ENCODE results near the gene ERCC5.

The ERCC5 gene

DNA sequence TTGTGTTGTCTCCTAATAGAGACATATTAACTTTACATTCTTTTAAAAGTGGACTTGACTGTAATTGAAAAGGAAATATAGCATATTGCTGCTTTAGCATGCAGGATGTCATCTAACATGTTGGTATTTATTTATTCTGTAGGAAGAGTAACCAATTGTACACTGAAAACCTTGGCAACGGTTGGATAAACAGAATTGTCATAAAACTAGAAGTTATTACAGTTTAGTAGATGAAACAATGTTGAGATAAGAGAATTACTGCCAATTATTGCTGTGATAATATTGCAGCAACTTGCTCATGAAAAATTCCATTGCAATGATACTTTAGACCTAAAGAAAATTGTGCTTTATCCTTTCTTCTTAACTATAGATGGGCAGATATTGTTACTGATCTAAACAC lies 7.6 kb upstream of the ERCC5 start:
- H3K27ac ChIP-seq (replicated peaks) = no peak overlapping the region
- DNase-seq (ENCODE audit: low read depth in 1 of 2, low spot score in 1 of 2) = no peak
- no peaks in the 10 kb centered on the region for H3K27me3 ChIP-seq (ENCODE audit: insufficient read depth, poor library complexity, severe bottlenecking)
- TF ChIP-seq POLR2AphosphoS5 (IDR thresholded peaks at IDR 0.05; ENCODE audit: low read depth) (no peak), SPI1 (IDR thresholded peaks at IDR 0.05; ENCODE audit: borderline replicate concordance, low read depth) (no peak), REST (IDR thresholded peaks at IDR 0.05; ENCODE audit: insufficient replicate concordance, low read depth) (no peak), GABPA (IDR thresholded peaks at IDR 0.05; ENCODE audit: low read depth) (no peak)
- TF ChIP-seq, protein P1, sequence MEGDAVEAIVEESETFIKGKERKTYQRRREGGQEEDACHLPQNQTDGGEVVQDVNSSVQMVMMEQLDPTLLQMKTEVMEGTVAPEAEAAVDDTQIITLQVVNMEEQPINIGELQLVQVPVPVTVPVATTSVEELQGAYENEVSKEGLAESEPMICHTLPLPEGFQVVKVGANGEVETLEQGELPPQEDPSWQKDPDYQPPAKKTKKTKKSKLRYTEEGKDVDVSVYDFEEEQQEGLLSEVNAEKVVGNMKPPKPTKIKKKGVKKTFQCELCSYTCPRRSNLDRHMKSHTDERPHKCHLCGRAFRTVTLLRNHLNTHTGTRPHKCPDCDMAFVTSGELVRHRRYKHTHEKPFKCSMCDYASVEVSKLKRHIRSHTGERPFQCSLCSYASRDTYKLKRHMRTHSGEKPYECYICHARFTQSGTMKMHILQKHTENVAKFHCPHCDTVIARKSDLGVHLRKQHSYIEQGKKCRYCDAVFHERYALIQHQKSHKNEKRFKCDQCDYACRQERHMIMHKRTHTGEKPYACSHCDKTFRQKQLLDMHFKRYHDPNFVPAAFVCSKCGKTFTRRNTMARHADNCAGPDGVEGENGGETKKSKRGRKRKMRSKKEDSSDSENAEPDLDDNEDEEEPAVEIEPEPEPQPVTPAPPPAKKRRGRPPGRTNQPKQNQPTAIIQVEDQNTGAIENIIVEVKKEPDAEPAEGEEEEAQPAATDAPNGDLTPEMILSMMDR (IDR thresholded peaks at IDR 0.05; ENCODE audit: insufficient read depth, low read length) = no peak
- no peak overlapping the region for H3K4me3 ChIP-seq (replicated peaks; ENCODE audit: insufficient read depth, low read length)

DNA sequence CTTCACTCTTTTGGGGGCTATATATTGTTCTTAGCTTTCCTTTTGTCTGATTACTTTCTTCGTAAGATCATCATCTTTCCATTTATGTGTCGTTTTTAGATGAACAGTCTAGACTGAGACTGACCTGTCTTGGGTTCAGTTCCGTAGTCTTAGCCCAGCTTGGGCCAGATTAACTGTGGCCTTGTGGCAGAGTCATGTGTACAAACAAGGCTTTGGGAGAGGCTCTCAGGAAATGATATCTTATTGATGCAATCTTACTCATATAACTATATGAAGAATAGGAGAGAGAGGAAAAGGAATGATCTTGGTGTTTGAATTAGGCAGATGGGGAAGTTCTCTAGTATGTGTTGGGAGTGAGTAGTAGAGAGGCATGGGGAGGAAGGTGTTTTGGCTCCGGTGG lies 6.8 kb upstream of the ERCC5 start:
- no peak for DNase-seq (ENCODE audit: low read depth in 1 of 2, low spot score in 1 of 2)
- TF ChIP-seq SPI1 (IDR thresholded peaks at IDR 0.05; ENCODE audit: borderline replicate concordance, low read depth) (no peak), POLR2AphosphoS5 (IDR thresholded peaks at IDR 0.05; ENCODE audit: low read depth) (no peak), REST (IDR thresholded peaks at IDR 0.05; ENCODE audit: insufficient replicate concordance, low read depth) (no peak), GABPA (IDR thresholded peaks at IDR 0.05; ENCODE audit: low read depth) (no peak)
- TF ChIP-seq, protein P1 (IDR thresholded peaks at IDR 0.05; ENCODE audit: insufficient read depth, low read length) = no peak
- Histone ChIP-seq H3K27me3 (ENCODE audit: insufficient read depth, poor library complexity, severe bottlenecking) (no peaks in the 10 kb centered on the region), H3K27ac (replicated peaks) (no peak overlapping the region), H3K4me3 (replicated peaks; ENCODE audit: insufficient read depth, low read length) (no peak overlapping the region)

DNA sequence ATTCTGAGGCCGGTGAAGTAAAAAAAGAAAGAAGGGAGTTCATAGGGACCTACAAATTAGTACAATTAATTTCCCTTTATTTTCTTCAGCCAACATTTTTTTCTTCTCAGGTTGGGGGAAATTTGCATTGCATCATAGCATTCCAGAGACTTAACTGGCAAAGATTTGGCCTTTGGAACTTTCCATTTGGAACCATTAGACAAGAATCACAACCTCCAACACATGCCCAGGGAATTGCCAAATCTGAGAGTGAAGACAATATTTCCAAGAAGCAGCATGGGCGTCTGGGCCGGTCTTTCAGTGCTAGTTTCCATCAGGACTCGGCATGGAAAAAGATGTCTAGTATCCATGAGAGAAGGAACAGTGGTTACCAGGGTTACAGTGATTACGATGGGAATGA lies 6.4 kb upstream of the ERCC5 start:
- TF ChIP-seq POLR2AphosphoS5 (IDR thresholded peaks at IDR 0.05; ENCODE audit: low read depth) (no peak), SPI1 (IDR thresholded peaks at IDR 0.05; ENCODE audit: borderline replicate concordance, low read depth) (no peak), GABPA (IDR thresholded peaks at IDR 0.05; ENCODE audit: low read depth) (no peak), REST (IDR thresholded peaks at IDR 0.05; ENCODE audit: insufficient replicate concordance, low read depth) (no peak)
- TF ChIP-seq, protein P1 (IDR thresholded peaks at IDR 0.05; ENCODE audit: insufficient read depth, low read length) = no peak
- H3K27ac ChIP-seq (replicated peaks) = no peak overlapping the region
- H3K4me3 ChIP-seq (replicated peaks; ENCODE audit: insufficient read depth, low read length) = no peak overlapping the region
- no peaks in the 10 kb centered on the region for H3K27me3 ChIP-seq (ENCODE audit: insufficient read depth, poor library complexity, severe bottlenecking)
- no peak for DNase-seq (ENCODE audit: low read depth in 1 of 2, low spot score in 1 of 2)
